Esophagus squamous epithelium (tissue), 5 donors: ENCODE measurements around the gene ST8SIA6. TPM values are rescaled to one million over a fixed set of nuclear protein-coding genes. Genes with fewer than 3 reads are reported as not detected.
A peak's percentile ranks its signal among the peaks of the same experiment; 100 is the strongest.
"Not testable (repeated sequence)": the region's sequence is repeated elsewhere in the genome, so short reads cannot be mapped to it uniquely, and the experiment has no call there.

Experiments
- DNase-seq: peaks from one replicate; lab custom pipeline; 2025; lab: John Stamatoyannopoulos, UW
- H3K27ac ChIP-seq, 4 donors: fragments of 200-600 bp; sonication (generic); one replicate each; pipeline ENCODE4 v1.5.1; 2016 to 2019; ENCODE audit warnings: mild to moderate bottlenecking in 1 of 4
- H3K27me3 ChIP-seq, 4 donors: fragments of 200-600 bp; sonication (generic); 1 replicate in 3 of 4; 2 replicates in 1 of 4; pipeline versions ENCODE4 v1.5.1 to v1.6.0; 2017 to 2021; ENCODE audit warnings: antibody characterized with exemption in 1 of 4
- H3K36me3 ChIP-seq, 3 donors: fragments of 200-600 bp; sonication (generic); one replicate each; pipeline ENCODE4 v1.5.1; 2016 to 2019
- H3K4me1 ChIP-seq, 3 donors: fragments of 200-600 bp; sonication (generic); one replicate each; pipeline ENCODE4 v1.5.1; 2017 to 2019
- H3K4me3 ChIP-seq, 4 donors: fragments of 200-600 bp; sonication (generic); 1 replicate in 3 of 4; 2 replicates in 1 of 4; pipeline ENCODE4 v1.5.1; 2016 to 2019; ENCODE audit warnings: mild to moderate bottlenecking in 2 of 4, moderate library complexity in 1 of 4
- H3K9me3 ChIP-seq, 3 donors: fragments of 200-600 bp; sonication (generic); one replicate each; pipeline ENCODE4 v1.5.1; 2016 to 2019
- CTCF ChIP-seq, 6 experiments: fragments of 450-650 bp in 4 of 6; fragments of 200-600 bp in 2 of 6; sonication (generic) in 2 of 6; IDR thresholded peaks; one replicate each; pipeline ENCODE4 v1.5.1; 2016 to 2019; ENCODE audit warnings: antibody characterized with exemption in 6 of 6, mild to moderate bottlenecking in 4 of 6, moderate library complexity in 4 of 6
- POLR2A ChIP-seq, 4 donors: fragments of 450-650 bp; IDR thresholded peaks; one replicate each; pipeline ENCODE4 v1.6.1; 2017; ENCODE audit warnings: antibody characterized with exemption in 4 of 4, mild to moderate bottlenecking in 4 of 4, moderate library complexity in 3 of 4
- WGBS, 2 donors: methylation state at CpG; one replicate each; pipeline ENCODE4 v1.1.5; 2018; 5-methylcytosine and 5-hydroxymethylcytosine counted together
- intact Hi-C: fragments of 100-400 bp; cut with DNase I; formaldehyde crosslinking; loops from one replicate; pipeline ENCODE4 v1.15.0; 2022
- total RNA-seq, 4 donors: library from RNA; depleted of rRNA; stranded (reverse); fragments of >200 nt; gene quantifications; one replicate each; pipeline ENCODE4 v1.1.0, GENCODE V29; 2016
- donor health status: DM: yes; HTN: yes; CAD: no.

ST8SIA6 gene
- total RNA-seq, 4 donors from 2014 or later: 0.53 to 2.3 (median 1.2) TPM

- no peak overlapping the region for H3K4me3 ChIP-seq
- peak overlapping the region in 1 of 4 donors; percentile 36 for H3K27ac ChIP-seq
- H3K36me3 ChIP-seq: no peaks in the 10 kb centered on the region
- H3K9me3 ChIP-seq: peaks cover 0 to 10% (median 0%) of the 10 kb centered on the region in 3 donors
- TF ChIP-seq CTCF (IDR thresholded peaks at IDR 0.05) (no peak), POLR2A (IDR thresholded peaks at IDR 0.05) (no peak)
- peaks cover 0 to 11% (median 0%) of the 10 kb centered on the region in 4 donors for H3K27me3 ChIP-seq
- 23 to 25% methylated on average over 11 of the region's 11 CpGs for WGBS, 2 donors
- intact Hi-C loops: no loop called here
- no peak for DNase-seq
- peaks cover 0 to 32% (median 4%) of the 10 kb centered on the region in 3 donors for H3K4me1 ChIP-seq
Measured at GRCh38 chr10:17443707-17444387, 10.5 kb downstream of the ST8SIA6 start.

- Histone ChIP-seq H3K27me3 (peaks cover 0 to 24% (median 0%) of the 10 kb centered on the region in 4 donors), H3K4me1 (peaks cover 0 to 1% (median 0%) of the 10 kb centered on the region in 3 donors), H3K9me3 (no peaks in the 10 kb centered on the region), H3K36me3 (no peaks in the 10 kb centered on the region), H3K4me3 (no peak overlapping the region), H3K27ac (no peak overlapping the region)
- intact Hi-C loops: loop anchor here (10.0 kb wide), 1 partner anchor 594 kb away; no protein-coding TSS in a partner anchor
- TF ChIP-seq CTCF (IDR thresholded peaks at IDR 0.05) (no peak), POLR2A (IDR thresholded peaks at IDR 0.05) (no peak)
- 86% methylated on average over 1 of the region's 1 CpG for WGBS, 2 donors
- DNase-seq: no peak
Measured at GRCh38 chr10:17438583-17438982, 15.8 kb downstream of the ST8SIA6 start.

GRCh38 chr10:17436578-17436977 is 17.8 kb downstream of the ST8SIA6 start:
- DNase-seq, H3K4me1 ChIP-seq, H3K4me3 ChIP-seq, H3K9me3 ChIP-seq, H3K27ac ChIP-seq, H3K36me3 ChIP-seq: not testable (repeated sequence)
- H3K27me3 ChIP-seq: peaks cover 0 to 38% (median 0%) of the 10 kb centered on the region in 4 donors
- intact Hi-C loops: loop anchor here (10.0 kb wide), 1 partner anchor 592 kb away; no protein-coding TSS in a partner anchor
- WGBS, 2 donors: 88 to 91% methylated on average over 2 of the region's 2 CpGs

GRCh38 chr10:17435953-17436352 is 18.4 kb downstream of the ST8SIA6 start:
- no peak for DNase-seq
- Histone ChIP-seq H3K36me3 (no peaks in the 10 kb centered on the region), H3K4me3 (no peak overlapping the region), H3K27me3 (peaks cover 0 to 42% (median 0%) of the 10 kb centered on the region in 4 donors), H3K4me1 (peaks cover 0 to under 1% (median 0%) of the 10 kb centered on the region in 3 donors), H3K9me3 (no peaks in the 10 kb centered on the region), H3K27ac (no peak overlapping the region)
- intact Hi-C loops: loop anchor here (10.0 kb wide), 1 partner anchor 591 kb away; no protein-coding TSS in a partner anchor
- 82% methylated on average over 4 of the region's 4 CpGs for WGBS, 2 donors
- TF ChIP-seq CTCF (IDR thresholded peaks at IDR 0.05): no peak
- TF ChIP-seq POLR2A (IDR thresholded peaks at IDR 0.05): no peak

- DNase-seq: no peak
- no peak overlapping the region for H3K4me3 ChIP-seq
- H3K4me1 ChIP-seq: peaks cover 0 to 7% (median 0%) of the 10 kb centered on the region in 3 donors
- H3K9me3 ChIP-seq: no peaks in the 10 kb centered on the region
- H3K27ac ChIP-seq: no peak overlapping the region
- H3K27me3 ChIP-seq: peaks cover 0 to 36% (median 0%) of the 10 kb centered on the region in 4 donors
- TF ChIP-seq POLR2A (IDR thresholded peaks at IDR 0.05) (no peak), CTCF (IDR thresholded peaks at IDR 0.05) (no peak)
- intact Hi-C loops: loop anchor here (10.0 kb wide), 1 partner anchor 590 kb away; no protein-coding TSS in a partner anchor
- no peaks in the 10 kb centered on the region for H3K36me3 ChIP-seq
Measured at GRCh38 chr10:17435187-17435586, 19.2 kb downstream of the ST8SIA6 start.
